Left lung (tissue), 10 donors: Measurements from ENCODE around the gene RD3L. TPM values are rescaled to one million over a fixed set of nuclear protein-coding genes. Genes with fewer than 3 reads are reported as not detected.
"Not testable (repeated sequence)": the region's sequence is repeated elsewhere in the genome, so short reads cannot be mapped to it uniquely, and the experiment has no call there.

Experiments used
- ATAC-seq: fragments of 200-7000 bp; cut with Tn5 transposase; one replicate; pipeline ENCODE4 v1.9.1; 2020; ENCODE audit warnings: moderate library complexity
- DNase-seq, 4 donors: peaks; one replicate each; pipeline ENCODE4 v3.0.0-alpha.2; 2013 to 2020
- H3K27ac ChIP-seq, 2 donors: fragments of 200-600 bp; sonication (generic) in 1 of 2; one replicate each; pipeline versions ENCODE4 v1.5.0 to v1.8.0; 2020 to 2021
- H3K27me3 ChIP-seq, 2 donors: fragments of 200-600 bp; sonication (generic) in 1 of 2; one replicate each; pipeline versions ENCODE4 v1.5.0 to v1.8.0; 2020 to 2021
- H3K36me3 ChIP-seq, 2 donors: fragments of 200-600 bp; sonication (generic) in 1 of 2; one replicate each; pipeline versions ENCODE4 v1.5.0 to v1.8.0; 2020 to 2021
- H3K4me1 ChIP-seq, 2 donors: fragments of 200-600 bp; one replicate each; pipeline ENCODE4 v1.8.0; 2021
- H3K4me3 ChIP-seq, 2 donors: fragments of 200-600 bp; sonication (generic) in 1 of 2; one replicate each; pipeline versions ENCODE4 v1.5.0 to v1.8.0; 2020 to 2021; ENCODE audit warnings: mild to moderate bottlenecking in 1 of 2
- H3K9me3 ChIP-seq, 2 donors: fragments of 200-600 bp; sonication (generic) in 1 of 2; one replicate each; pipeline versions ENCODE4 v1.5.0 to v1.8.0; 2020 to 2021
- CTCF ChIP-seq, 2 donors: fragments of 200-600 bp; sonication (generic) in 1 of 2; IDR thresholded peaks; one replicate each; pipeline versions ENCODE4 v1.5.0 to v1.8.0; 2021; ENCODE audit warnings: antibody characterized with exemption in 2 of 2
- intact Hi-C, 2 donors: fragments of 100-400 bp; cut with DNase I; formaldehyde crosslinking; loops; one replicate each; pipeline versions ENCODE4 v1.11.2 to v1.14.2; 2022
- polyA plus RNA-seq, 6 donors: library from polyadenylated mRNA; unstranded; fragments of 120-200 nt; gene quantifications; one replicate each; pipeline ENCODE4 v1.2.1, GENCODE V29; 2013; ENCODE audit not compliant: insufficient read length in 6 of 6
- total RNA-seq, 2 donors: library from RNA; stranded (reverse); fragmentation: NEBNext Ultra II Directional; extraction: Animal tissue kit (Norgen Biotek cat#: 25700); gene quantifications; one replicate each; pipeline ENCODE4 v1.2.1, GENCODE V29; 2021
- donor health status: DM: no; HTN: yes; CAD: no.
- donor health status: DM: no; HTN: no; CAD: no.

The RD3L gene
- total and polyA plus RNA-seq, 8 donors, result 0.13 to 0.28 (median 0.19) TPM; not detected in 2

- Histone ChIP-seq H3K36me3 (no peaks in the 10 kb centered on the region), H3K9me3 (no peaks in the 10 kb centered on the region), H3K27me3 (peaks cover 0 to 4% of the 10 kb centered on the region in 2 donors), H3K27ac (no peak within 1 kb of the TSS), H3K4me3 (no peak within 1 kb of the TSS), H3K4me1 (peaks cover 0 to 23% of the 10 kb centered on the region in 2 donors)
- DNase-seq (no peak), ATAC-seq (peak; percentile 49)
- intact Hi-C loops, result no loop called here
- no peak for TF ChIP-seq CTCF (IDR thresholded peaks at IDR 0.05)
Measured at GRCh38 chr14:103928011-103928890, 14.1 kb downstream of the RD3L start, which contains the start of gene TDRD9. Gene TDRD9, plus strand, starts transcription at chr14:103928456. Its CDS starts 54 bp downstream, at chr14:103928510.

- Histone ChIP-seq H3K36me3 (no peaks in the 10 kb centered on the region), H3K4me1 (peaks cover 0 to 18% of the 10 kb centered on the region in 2 donors), H3K27ac (no peak overlapping the region), H3K9me3 (no peaks in the 10 kb centered on the region), H3K27me3 (peaks cover 0 to 4% of the 10 kb centered on the region in 2 donors), H3K4me3 (no peak overlapping the region)
- intact Hi-C loops, result no loop called here
- DNase-seq (no peak), ATAC-seq (no peak)
- TF ChIP-seq CTCF (IDR thresholded peaks at IDR 0.05), result no peak
Measured at GRCh38 chr14:103927566-103927965, 14.8 kb downstream of the RD3L start.

- TF ChIP-seq CTCF (IDR thresholded peaks at IDR 0.05), result no peak
- Histone ChIP-seq H3K9me3 (no peaks in the 10 kb centered on the region), H3K27me3 (peaks cover 0 to 4% of the 10 kb centered on the region in 2 donors), H3K4me1 (peaks cover 4 to 15% of the 10 kb centered on the region in 2 donors), H3K36me3 (no peaks in the 10 kb centered on the region), H3K4me3 (no peak overlapping the region), H3K27ac (no peak overlapping the region)
- DNase-seq, result no peak
- no peak for ATAC-seq
- intact Hi-C loops, result no loop called here
Measured at GRCh38 chr14:103925316-103925715, 17.0 kb downstream of the RD3L start.

GRCh38 chr14:103923863-103924262 is 18.5 kb downstream of the RD3L start:
- H3K27ac ChIP-seq, result no peak overlapping the region
- TF ChIP-seq CTCF (IDR thresholded peaks at IDR 0.05), result no peak
- no peak for DNase-seq

GRCh38 chr14:103921855-103922200 is 20.5 kb downstream of the RD3L start:
- H3K27ac ChIP-seq, H3K27me3 ChIP-seq, DNase-seq, H3K9me3 ChIP-seq, intact Hi-C loops, ATAC-seq: not testable (repeated sequence)
- Histone ChIP-seq H3K4me1 (peaks cover 8 to 30% of the 10 kb centered on the region in 2 donors), H3K36me3 (peaks cover 0 to 15% of the 10 kb centered on the region in 2 donors), H3K4me3 (peak overlapping the region; percentile 76 to 88)

More at GRCh38 chr14:103923863-103924262, 18.5 kb downstream of the RD3L start:
- H3K4me3 ChIP-seq, result no peak overlapping the region
- H3K9me3 ChIP-seq, result no peaks in the 10 kb centered on the region
- intact Hi-C loops, result no loop called here
- peaks cover 0 to 4% of the 10 kb centered on the region in 2 donors for H3K27me3 ChIP-seq
- H3K36me3 ChIP-seq, result no peaks in the 10 kb centered on the region
- ATAC-seq, result no peak
- H3K4me1 ChIP-seq, result peaks cover 8 to 26% of the 10 kb centered on the region in 2 donors
